ENCODE results near the gene MS4A4E. TPM values are rescaled to one million over a fixed set of nuclear protein-coding genes. Genes with fewer than 3 reads are reported as not detected.
"Not testable (repeated sequence)": the region's sequence is repeated elsewhere in the genome, so short reads cannot be mapped to it uniquely, and the experiment has no call there.

The MS4A4E gene
- total RNA-seq, 1 donor from 2014 or later, result not detected

GRCh38 chr11:60170566-60170965 lies 72.4 kb downstream of the MS4A4E start:
- no peak for DNase-seq

DNA sequence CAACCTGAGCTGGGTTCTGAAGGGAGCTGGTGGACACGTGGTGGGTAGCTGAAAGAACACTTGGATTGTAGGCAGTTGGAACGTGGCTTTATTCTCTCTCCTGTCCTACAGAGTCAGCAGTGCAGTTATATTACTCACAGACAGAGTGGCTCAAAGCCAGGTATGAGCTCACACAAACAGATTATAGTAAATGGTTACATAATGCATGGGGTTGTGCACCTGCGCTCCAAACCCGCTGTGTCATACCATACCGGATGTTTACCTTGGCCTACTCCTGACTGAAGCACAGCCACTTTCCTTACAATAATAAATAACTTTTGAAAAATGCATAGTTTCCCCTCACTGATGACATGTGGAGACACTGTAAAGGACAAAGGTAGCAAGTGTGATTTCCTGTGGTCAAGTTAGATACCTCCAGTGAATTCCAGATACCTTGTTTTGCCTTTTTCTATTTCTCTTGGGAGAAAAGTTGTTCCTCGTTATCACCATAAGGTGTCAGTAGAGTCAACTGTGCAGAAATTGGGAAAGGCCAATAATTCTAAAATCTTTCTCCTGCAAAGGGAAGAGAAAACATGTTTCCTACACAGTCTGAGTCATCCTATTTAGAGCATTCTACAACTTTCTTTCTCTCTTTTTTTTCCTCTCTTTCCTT lies 73.5 kb downstream of the MS4A4E start:
- DNase-seq, result peak; percentile 100

GRCh38 chr11:60168306-60168705 lies 74.6 kb downstream of the MS4A4E start:
- no peak for DNase-seq

DNA sequence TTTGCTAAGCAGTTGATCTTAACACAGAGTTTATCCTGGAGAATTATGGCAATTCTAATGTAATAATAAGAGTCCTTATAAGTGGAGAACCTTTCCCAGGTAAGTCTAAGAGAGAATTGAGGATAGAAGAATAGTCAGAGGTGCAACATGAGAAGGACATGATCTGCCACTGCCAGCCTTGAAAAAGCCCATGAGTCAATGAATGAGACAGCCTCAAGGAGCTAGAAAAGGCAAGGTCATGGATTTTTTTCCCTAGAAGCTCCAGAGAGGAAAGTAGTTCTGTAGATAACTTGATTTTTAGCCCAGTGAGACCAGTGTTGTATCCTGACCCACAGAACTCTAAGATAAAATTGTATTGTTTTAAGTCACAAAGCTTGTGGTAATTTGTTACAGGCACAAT lies 77.0 kb downstream of the MS4A4E start:
- peak; percentile 41 for DNase-seq

- DNase-seq, result peak; percentile 70
These were observed 77.4 kb downstream of the MS4A4E start for GRCh38 chr11:60165538-60165937.

GRCh38 chr11:60164550-60165075 lies 78.3 kb downstream of the MS4A4E start:
- DNase-seq, result no peak

GRCh38 chr11:60161766-60162165 lies 81.2 kb downstream of the MS4A4E start:
- peak; percentile 53 for DNase-seq

GRCh38 chr11:60161107-60161506 lies 81.8 kb downstream of the MS4A4E start:
- DNase-seq, result peak; percentile 92

GRCh38 chr11:60159868-60160267 lies 83.1 kb downstream of the MS4A4E start:
- peak; percentile 94 for DNase-seq

DNA sequence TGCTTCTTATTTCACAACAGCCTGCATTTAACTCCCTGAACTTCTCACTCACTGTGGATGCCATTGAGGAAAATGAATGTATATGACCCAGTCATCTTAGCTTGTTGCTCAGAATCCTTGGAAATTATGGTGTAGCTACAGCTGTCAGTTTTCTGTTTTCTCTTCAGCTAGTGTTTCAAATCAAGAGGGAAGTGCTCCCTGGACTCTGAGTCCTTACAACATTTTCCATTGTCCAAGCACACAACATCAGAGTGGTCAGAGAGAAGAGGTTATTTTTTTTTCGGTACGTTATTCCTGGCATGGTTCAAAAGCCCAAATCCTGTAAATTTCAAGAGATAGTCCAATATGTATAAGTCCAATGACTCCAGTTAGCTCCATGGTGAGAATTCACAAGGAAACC lies 83.7 kb downstream of the MS4A4E start:
- peak; percentile 62 for DNase-seq

DNA sequence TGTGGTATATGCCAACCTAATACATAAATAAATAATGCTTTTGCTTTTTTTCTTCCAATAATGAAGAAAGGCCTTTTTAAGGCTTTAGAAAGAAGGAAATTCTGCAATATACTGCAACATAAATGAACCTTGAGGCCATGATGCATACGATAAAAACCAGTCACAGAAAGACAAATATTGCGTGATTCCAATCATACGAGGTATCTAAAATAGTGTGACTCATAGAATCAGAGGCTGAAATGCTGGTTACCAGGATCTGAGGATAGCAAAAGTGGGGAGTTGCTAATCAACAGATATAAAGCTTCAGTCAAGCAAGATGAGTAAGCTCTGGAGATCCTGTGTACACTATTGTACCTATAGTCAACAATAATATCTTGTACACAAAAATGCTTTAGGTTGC lies 84.3 kb downstream of the MS4A4E start:
- DNase-seq, result no peak

DNA sequence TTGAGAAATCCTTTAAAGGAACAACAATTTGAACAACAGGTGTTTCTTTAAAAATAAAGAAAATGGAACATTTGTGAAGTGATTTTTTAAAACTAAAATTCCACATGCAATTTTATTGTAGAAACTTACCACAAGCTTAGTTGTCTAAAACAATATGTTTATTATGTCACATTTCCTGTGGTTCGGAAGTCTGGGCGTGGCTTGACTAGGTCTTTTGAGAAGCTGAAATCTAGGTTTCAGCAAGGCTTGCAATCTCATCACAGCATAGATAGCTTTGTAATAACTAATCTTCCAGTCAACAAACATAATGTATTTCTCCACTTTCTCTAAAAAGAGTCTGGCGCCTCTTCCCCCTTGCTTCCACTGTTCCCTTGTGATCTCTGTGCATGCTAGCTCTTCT lies 87.0 kb downstream of the MS4A4E start:
- DNase-seq, result peak; percentile 60

DNA sequence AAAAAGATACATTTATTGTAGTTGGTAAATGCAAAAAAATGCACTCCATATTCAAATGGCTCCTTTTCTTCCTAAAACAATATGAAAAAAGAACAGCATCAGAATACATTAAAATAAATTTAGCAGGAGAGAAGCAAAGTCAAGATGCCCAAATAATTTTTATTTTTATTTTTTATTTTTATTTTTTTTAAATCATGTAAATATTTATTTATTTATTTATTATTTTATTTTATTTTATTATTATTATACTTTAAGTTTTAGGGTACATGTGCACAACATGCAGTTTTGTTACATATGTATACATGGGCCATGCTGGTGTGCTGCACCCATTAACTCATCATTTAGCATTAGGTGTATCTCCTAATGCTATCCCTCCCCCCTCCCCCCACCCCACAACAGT lies 90.2 kb downstream of the MS4A4E start:
- DNase-seq, result not testable (repeated sequence)

- DNase-seq, result no peak
These were observed 92.7 kb downstream of the MS4A4E start for GRCh38 chr11:60150279-60150678.

Other genes starting within 250 kb of the MS4A4E start
- gene OOSP4B, start 226.0 kb downstream of the MS4A4E start, total RNA-seq, result not detected in 2 replicates
- gene OOSP2, start 202.7 kb downstream of the MS4A4E start, total RNA-seq, result not detected in 2 replicates
- not detected in 2 replicates for gene MS4A3, start 186.5 kb downstream of the MS4A4E start, total RNA-seq
- gene MS4A2, start 154.5 kb downstream of the MS4A4E start, total RNA-seq, result not detected in 2 replicates
- 1.3 and 6.0 TPM in 2 replicates for gene MS4A6A, start 60.1 kb downstream of the MS4A4E start, total RNA-seq
- gene MS4A4A, start 37.5 kb upstream of the MS4A4E start, total RNA-seq, result not detected in 2 replicates
- not detected in 2 replicates for gene MS4A6E, start 84.1 kb upstream of the MS4A4E start, total RNA-seq
- gene MS4A7, start 135.4 kb upstream of the MS4A4E start, total RNA-seq, result not detected in 2 replicates
- gene MS4A14, start 153.3 kb upstream of the MS4A4E start, total RNA-seq, result not detected in 2 replicates
- gene MS4A5, start 186.4 kb upstream of the MS4A4E start, total RNA-seq, result not detected in 2 replicates
- gene MS4A1, start 212.7 kb upstream of the MS4A4E start, total RNA-seq, result not detected in 2 replicates
- not detected in 2 replicates for gene MS4A12, start 249.6 kb upstream of the MS4A4E start, total RNA-seq

All from dermis blood vessel endothelial cell (primary cell).